ENCODE data around the gene MYO1B.
A peak's percentile ranks its signal among the peaks of the same experiment; 100 is the strongest.

MYO1B gene

DNA sequence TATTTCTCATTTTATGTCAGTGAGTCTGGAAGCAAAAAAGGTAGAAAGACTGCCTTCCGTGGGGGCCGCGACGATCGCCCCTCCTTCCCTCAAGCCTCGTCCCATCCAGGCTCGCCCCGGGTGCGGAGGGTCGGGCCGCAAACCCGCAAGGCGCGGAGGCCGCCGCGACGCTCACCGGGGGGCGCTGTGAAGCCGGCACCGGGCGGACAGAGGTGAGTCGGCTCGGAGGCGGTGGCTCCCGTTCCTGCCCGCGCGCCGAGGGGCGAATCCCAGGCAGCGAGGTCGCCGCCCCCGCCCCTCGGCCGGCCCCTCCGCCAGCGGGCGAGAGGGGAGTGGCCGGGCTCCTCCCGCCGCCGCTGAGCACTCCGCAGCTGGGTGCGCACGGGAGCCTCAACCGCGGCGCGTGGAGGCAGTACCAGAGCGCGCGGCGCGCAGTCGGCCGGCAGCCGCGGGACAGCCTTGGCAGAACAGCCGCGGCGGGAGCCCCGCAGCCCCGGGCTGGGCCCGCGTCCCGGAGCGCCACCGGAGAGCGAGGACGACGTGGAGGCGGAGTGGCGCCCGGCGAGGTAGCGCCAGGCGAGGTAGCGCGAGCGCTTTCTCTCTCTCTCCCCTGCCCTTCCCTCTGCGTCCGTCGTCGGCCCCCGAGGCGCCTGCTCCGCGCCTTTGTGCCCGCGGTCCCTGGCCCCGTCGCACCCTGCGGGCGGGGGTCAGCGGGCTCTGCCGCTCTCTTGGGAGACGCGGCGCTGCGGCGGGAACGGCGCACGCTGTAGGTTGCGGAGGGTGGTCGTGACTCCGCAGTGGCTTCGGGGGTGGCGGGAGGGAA is at the start of gene MYO1B:
TSS of gene MYO1B (plus strand) at position 359 of the 823 bp plus-strand sequence. CDS start 31,492 bp downstream, outside the sequence.
- peak; percentile 76 for DNase-seq (ENCODE audit: low spot score)

GRCh38 chr2:191197096-191197495 is 48.1 kb upstream of the MYO1B start:
- DNase-seq (ENCODE audit: low spot score) = no peak

DNA sequence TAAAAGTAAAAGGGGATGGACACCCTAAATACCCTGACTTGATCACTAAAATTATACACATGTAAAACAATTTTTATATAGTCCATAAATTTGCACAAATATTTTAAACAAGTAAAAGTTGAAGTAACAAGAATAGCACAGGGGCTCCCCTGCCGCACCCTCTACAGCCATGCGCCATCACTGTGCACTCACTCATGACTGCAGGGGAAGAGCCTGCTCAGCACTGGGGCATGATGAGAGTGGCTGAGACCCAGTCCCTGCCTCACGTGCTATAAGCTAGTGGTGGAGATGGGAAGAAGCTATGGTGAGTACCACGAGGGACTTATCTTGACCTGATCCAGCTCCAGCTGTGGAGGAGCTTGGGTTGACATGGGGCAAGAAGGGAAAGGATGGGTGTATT is 46.9 kb upstream of the MYO1B start:
- DNase-seq (ENCODE audit: low spot score) = no peak

- no peak for DNase-seq (ENCODE audit: low spot score)
These were observed 45.2 kb upstream of the MYO1B start for GRCh38 chr2:191199929-191200512.

GRCh38 chr2:191200910-191201309 is 44.3 kb upstream of the MYO1B start:
- DNase-seq (ENCODE audit: low spot score) = no peak

DNA sequence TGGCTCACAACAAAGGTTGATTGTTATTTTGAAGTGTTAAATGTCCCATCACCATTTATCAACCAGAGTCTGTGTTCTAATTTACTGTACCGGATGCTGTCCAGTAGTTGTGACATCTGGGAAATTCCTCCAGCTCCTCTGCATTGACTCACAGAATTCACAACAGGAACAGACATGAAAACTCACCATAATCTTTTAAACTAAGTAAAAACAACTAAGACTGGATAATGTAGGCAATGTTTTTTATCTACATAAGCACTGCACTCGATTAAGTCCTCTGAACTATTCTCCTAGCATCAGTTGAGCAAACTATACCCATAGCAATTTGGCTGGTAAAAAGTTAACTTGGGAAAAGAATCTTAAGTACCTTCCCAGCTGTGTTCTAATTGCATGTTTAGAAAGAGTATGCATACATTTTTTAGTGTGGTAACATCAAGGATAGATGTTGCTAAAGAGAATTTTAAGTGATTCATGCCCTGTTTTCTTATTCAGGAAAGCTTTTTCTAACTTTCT is 42.9 kb upstream of the MYO1B start:
- peak; percentile 70 for DNase-seq (ENCODE audit: low spot score)

- DNase-seq (ENCODE audit: low spot score) = peak; percentile 41
These were observed 42.3 kb upstream of the MYO1B start for GRCh38 chr2:191202881-191203397.

DNA sequence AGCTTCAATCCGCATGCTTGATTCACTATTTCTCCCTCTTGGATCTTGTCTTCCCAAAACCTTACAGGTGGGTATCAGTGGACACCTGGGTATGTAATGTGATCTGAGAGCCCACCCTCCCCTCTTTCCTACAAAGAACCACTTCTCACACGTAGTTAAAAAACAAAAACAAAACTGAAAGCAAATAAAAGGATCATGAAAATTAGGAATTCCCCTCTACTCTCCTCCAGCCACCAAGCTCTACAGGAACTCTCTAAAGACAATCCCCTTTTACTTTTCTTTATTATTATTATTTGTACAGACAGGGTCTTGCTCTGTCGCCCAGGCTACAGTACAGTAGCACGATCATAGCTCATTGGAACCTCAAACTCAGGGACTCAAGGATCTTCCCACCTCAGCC is 40.8 kb upstream of the MYO1B start:
- no peak for DNase-seq (ENCODE audit: low spot score)

DNA sequence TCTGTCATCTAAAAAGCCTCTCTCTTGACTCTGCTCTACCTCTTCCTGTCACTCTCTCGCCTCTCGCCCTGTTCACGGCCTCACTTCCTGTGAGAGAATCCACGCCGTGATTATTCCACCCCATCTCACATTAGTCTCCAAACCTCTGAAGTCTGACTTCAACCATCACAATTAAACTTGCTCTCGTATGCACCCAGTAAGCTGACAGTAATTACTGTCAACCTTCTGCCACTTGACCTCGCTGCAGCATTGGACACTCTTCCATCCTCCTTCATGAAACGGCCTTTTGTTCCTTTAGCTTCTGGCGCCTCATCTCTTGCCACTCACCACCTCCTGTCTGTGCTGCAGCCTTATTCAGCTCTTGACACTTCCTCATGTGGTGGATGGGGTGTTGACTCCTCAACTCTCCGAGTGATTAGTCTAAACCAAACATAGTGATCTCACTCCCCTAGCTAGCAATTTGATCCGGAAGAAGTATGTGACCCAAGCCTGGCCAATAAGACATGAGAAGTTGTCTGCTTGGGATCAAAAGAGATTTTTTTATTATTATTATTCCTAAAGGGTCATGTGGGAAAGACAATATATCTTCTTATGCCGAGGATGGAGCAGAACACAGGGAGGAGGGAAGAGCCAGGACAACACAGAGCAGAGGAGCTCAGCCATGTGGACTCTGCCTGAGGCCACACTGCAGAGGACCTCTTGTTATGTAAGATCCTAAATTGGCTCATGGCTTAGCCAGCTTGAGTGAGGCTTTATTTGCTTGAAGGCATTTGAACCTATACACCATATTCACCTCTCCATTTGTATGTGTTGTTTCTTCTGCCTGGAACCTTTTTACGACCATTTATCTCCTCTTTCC is 38.4 kb upstream of the MYO1B start:
- DNase-seq (ENCODE audit: low spot score) = no peak

DNA sequence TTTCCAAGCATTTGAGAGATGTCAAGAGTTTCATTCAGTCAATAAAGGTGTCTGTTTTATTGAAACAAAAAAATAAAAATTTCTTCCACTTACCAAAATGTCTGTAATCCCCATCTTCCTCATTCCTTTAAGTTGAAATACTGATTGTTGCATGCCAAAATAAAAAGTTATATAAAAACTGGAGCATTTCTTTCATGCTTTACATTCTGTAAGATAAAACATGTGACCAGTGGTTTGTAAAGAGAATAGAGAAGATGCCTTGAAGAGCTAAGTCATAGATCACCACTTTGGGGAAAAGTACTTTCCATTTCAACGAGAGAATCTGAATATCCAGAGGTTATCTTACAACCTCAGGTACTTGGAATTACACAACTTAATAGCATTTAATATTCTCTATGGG is 35.9 kb upstream of the MYO1B start:
- DNase-seq (ENCODE audit: low spot score) = no peak

DNA sequence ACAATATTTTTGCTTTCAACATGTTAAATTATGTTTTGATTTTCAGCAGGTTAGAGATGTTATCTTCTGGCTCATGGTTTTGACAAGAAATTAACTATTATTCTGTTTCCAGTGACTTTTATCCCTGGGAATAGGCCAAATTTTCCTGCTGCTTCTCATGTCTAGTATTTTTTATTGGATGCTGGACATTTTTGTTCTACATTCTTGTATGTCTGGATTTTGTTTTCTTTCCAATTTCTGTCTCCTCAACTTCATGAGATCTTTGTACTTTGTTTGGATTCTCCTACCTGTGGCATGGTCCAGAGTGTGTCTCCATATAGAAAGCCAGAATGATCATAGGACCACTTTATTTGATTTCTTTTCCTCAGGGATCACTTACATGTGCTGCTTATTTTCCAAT is 33.1 kb upstream of the MYO1B start:
- DNase-seq (ENCODE audit: low spot score) = no peak

- DNase-seq (ENCODE audit: low spot score) = no peak
These were observed 31.9 kb upstream of the MYO1B start for GRCh38 chr2:191213333-191213732.

DNA sequence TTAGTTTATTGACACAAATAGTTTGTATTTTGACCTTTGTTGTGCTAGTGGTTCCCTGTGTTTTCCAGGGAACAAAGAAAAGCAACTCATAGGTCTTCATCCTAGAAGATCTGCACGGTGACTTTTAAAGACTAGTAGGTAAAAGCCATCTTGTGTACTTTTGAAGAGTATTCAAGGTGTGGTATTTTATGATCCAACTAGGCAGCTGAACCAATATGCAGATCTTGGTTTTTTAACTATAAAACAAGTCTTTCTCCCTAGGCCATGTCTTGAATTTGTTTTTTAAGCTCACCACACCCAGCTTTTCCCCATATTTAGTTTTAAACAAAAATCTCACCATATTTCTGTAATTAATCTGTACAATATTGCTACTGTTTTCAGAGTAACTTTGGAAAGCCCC is 30.0 kb upstream of the MYO1B start:
- no peak for DNase-seq (ENCODE audit: low spot score)

DNA sequence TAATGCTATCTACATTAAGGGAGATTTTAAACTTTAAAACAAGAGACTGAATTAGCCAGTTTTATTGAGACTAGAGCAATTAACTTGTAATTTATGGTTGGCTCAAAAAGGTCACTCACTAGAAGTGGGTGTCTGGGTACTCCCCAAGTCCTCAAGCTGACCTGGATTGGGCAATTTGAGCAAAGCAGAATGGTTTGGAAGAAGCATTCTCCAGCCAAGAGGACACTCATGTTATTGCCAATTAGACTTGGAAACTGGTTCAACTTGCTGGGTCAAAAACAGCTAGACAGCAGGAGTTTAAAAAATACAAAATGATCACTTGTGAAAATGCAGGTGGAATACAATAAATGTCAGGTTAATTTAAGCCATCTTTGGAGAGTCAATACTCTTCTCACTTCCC is 29.5 kb upstream of the MYO1B start:
- DNase-seq (ENCODE audit: low spot score) = no peak

DNA sequence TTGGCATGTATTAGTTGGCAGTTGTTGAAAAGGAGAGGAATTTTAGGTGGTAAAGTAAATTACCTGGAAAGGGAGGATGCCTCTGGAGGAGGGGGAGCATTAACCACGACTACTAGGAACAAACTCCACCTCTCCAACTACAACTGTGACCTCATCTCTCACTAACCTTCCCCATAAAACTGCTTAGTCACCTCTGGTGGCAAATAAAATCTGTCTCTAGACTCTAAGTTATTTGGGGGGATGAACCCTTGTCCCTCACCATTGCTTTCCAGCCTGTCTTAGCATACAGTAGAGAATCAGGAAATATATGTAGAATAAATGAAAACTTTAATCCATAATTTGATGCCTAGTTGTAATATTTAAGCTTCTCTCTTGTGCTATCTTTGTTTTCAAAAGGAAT is 27.6 kb upstream of the MYO1B start:
- peak; percentile 61 for DNase-seq (ENCODE audit: low spot score)

- peak; percentile 18 for DNase-seq (ENCODE audit: low spot score)
These were observed 26.8 kb upstream of the MYO1B start for GRCh38 chr2:191218292-191218898.

- DNase-seq (ENCODE audit: low spot score) = no peak
These were observed 24.5 kb upstream of the MYO1B start for GRCh38 chr2:191220671-191221070.

- DNase-seq (ENCODE audit: low spot score) = no peak
These were observed 23.5 kb upstream of the MYO1B start for GRCh38 chr2:191221666-191222065.

GRCh38 chr2:191222507-191222906 is 22.7 kb upstream of the MYO1B start:
- DNase-seq (ENCODE audit: low spot score) = peak; percentile 62

DNA sequence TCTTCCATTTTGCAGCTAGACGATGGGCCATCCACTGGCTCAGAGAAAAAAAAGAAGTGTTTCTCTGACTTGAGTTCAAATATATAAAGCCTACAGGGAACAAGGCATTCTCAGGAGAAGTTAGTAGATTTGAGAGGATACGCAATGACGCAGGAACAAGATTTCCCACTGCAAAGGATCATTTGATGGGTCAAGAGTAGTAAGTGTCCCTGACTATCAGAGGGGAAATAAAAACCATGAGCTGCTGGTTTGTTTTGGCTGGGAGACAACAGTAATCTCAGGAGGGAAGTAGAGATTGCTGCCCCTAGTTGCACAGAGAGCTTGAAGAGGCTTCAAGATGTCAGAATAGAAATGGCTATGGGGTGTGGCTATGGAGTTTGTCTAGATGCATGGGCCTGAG is 22.3 kb upstream of the MYO1B start:
- no peak for DNase-seq (ENCODE audit: low spot score)

GRCh38 chr2:191225126-191225525 is 20.1 kb upstream of the MYO1B start:
- no peak for DNase-seq (ENCODE audit: low spot score)

DNA sequence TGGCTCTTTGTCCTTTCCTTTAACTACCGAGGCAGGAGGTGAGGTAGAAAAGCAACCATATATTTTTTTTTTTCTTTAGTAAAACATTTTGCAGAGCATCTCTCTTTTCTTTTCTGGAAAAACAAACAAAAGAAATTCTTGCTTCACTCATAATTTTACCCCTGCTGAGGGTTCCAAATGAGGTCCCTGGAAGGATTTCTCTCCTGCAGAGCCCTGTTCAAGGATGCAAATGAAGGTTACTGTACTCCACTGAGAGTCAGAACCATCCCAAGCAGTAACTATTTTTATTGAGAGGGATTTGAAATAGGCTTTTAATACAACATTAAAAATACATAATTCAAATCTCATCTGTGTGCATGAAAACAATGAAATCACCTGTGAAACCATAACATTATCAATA is 19.5 kb upstream of the MYO1B start:
- DNase-seq (ENCODE audit: low spot score) = no peak
